HuH-7 (cell line): Measurements from ENCODE around the gene MEIS2.

Source experiments
- DNase-seq: peaks from one replicate; pipeline ENCODE4 v3.0.0; 2011; ENCODE audit warnings: low spot score

Gene MEIS2

DNA sequence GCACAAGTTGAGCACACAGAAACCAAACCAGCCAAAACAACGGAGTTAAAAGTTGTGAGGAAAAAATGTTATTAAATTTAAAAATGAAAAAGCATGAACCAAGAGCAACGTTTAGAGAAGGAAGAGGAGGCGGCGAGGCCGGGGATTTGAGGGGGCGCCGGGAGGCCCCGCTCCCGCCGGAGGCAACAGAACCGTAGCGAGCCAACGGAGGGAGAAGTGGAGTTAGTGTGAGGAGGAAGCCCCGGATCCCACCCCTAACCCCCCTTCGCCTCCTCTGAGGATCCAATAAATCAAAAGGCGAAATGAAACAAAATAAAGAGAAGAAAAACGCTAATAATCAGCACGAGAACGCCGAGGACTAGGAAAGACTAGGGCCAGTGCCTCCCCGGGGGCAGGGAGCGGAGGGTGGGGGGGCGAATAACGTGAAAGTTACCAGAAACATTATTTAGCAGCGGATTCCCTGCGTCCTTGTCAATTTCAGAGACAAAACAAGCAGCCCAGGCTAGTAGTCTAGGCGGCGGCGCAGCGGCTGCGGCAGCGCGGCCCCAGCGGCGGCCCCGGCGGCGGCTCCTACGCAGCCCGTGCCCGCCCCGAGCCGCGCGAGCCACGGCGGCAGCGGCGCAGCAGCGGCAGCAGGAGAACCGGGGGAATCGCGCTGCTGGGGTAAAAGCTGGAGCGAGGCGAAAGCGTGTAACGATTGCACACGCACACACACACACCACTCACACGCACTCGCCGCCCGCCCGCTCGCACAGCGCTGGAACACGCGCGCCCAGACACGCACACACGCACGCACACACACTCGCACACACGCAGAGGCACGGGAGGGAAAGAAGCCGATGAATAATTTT, 1.7 kb downstream of the MEIS2 start:
- DNase-seq, result no peak

- no peak for DNase-seq
Measured at GRCh38 chr15:37097144-37097919, 3.0 kb downstream of the MEIS2 start.

GRCh38 chr15:37096558-37097143, 3.7 kb downstream of the MEIS2 start:
- no peak for DNase-seq

DNA sequence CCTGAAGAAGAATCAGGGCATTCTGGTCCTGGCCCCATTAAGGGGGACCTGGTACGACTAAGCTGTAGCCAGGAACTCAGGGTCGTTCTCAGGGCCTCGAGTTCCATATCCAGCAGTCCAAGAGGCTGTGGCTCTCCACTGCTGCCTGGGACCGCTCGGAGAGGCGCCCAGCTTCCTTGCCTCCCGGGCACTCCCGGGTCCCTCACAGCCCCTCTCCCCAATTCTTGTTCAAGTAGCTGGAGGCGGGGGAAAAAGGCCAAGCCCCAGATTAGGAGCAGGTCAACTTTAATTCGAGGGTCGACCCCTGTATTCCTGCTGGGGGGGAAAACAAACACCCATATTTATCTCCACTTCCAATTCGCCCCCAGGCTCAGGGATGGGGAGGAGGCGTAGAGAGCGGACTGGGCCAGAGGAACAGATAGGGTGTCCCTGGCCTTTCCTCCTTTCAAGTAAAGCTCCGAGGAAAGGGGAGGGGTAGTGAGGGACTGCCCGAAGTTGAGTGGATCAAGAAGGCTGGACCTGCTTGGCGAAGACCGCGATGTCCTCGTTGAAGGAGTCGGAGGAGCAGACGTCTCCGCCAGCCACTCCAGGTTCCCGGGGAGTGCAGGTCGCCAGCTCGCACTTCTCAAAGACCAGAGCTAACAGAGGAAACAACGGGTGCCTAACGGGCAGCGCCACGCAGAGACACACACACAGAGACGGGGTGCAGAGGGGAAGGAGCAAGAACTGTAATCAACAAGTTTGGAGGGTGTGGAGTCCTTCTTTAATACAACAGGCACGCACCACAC, 4.4 kb downstream of the MEIS2 start:
- DNase-seq, result no peak

- DNase-seq, result no peak
Measured at GRCh38 chr15:37094915-37095711, 5.2 kb downstream of the MEIS2 start.

DNA sequence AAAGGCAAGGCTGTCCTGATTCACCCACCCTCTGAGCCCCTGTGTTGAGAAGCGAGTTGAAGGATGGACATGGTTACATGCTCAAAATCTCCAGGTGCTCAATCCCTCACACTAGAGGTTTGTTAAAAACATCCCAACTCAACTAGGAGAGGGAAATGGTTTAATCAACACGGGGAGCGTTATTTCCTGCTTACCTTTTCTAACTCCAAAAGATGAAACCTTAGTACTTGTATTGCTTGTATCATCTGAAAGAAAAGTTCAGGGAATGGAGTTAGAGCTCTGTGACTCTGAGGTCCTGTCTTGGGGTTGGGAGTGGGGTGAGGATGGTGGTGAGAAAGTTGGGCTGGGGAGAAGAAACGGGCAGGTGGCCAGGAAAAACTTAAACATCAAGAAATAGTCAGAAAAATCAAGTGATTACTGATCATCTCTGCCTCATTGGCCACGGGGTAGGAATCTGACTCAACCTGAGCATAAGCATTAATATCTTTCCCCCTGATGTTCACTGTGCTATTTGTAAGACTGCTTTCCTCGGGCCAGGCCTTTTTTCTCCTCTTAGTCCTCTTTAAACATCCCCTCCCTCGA, 5.9 kb downstream of the MEIS2 start:
- no peak for DNase-seq

DNA sequence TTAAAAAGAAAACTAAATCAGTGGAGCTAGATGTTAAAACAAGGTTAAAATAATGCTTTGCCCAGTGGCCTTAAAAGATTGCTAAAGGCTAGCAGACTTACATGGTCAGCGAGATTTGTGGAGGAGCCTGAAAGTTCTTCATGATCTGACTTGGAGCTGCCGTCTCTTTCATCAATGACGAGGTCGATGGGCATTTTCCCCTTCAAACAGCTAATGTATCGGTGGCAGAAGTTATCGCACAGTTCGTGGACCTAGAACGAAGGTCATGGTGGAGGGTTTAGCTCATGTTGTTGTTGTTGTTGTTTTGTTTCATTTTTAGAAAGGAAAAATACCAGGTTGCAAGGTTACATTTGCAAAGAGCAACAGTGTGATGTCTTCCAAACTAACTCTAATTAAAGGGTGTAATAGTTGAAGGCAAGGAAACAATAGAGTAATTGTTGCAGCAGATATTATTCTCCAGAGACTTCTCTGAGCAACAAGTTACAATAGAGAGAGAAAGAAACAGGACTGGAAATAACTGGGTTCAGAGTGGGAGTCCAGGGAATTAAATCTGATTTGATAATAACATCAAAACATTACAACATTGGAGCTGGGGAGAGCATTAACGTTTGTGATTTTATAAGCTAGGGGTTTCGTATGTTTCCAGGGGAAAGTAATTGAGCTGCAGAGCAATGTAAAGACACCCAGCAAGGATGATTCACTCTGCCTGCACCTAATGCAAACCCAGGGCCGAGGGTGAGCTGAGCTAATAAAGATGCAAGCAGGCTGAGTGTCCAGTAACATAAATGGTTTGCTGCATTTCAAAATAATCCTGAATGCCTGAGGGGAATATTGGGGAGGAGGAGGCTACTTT, 6.6 kb downstream of the MEIS2 start:
- DNase-seq, result no peak

- no peak for DNase-seq
Measured at GRCh38 chr15:37090543-37091175, 9.7 kb downstream of the MEIS2 start.

GRCh38 chr15:37088436-37088835, 11.9 kb downstream of the MEIS2 start:
- no peak for DNase-seq

DNA sequence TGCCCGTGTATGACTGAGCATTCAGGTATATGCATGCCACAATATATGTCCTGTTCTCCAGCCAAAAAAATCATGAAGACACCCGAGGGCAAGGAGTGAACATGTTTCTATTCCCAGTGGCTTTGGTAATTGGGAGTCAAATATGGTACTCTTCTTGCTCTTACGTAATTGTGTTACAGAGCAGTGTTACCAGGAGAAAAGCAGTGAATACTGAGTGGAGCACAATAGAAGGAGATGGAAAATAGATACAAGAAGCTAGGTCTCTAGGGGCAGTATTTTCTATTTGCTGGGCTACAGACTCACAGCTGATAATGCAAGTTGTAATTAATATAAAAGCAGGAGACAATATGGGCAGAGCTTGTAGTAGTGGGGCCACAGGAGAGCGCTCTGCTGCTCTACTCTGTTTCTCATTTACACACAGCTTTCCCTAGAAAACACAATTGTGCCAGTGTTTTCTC, 13.2 kb downstream of the MEIS2 start:
- no peak for DNase-seq

DNA sequence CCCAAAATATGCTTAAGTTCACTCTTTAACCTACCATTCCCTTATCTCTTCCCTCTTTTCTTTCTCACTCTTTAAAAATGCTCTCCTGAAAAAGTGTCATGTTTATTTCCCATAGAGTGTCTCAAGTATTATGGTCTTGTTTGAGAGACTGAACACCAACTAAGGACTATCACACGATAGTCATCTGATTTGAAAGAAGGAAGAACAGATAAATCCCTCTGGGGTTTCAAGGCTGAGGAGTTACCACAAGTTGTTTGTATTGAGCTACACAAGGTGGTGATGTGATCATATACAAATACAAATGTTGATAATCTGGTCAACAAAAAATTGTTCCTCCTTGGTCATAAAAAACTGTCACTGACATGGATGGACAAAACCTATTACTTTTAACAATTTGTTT, 13.8 kb downstream of the MEIS2 start:
- no peak for DNase-seq

DNA sequence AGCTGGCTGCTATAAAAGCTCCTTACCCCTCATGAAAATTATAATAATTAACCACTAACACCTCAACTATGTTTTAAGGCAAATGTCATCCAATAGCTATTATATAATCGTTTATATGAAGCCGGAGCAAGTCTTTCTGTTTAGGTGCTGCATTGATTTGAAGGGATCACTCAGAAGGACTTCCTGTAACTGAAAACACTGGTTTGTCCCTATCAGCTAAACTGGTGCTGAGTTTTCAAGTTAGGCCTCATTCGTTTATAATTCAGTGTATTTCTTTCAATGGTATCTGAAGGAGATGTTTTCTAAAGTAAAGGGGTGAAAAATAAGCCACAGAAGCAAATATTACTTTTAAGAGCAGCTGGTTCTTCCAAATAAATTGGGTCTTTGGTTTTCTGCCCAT, 14.2 kb downstream of the MEIS2 start:
- DNase-seq, result no peak

DNA sequence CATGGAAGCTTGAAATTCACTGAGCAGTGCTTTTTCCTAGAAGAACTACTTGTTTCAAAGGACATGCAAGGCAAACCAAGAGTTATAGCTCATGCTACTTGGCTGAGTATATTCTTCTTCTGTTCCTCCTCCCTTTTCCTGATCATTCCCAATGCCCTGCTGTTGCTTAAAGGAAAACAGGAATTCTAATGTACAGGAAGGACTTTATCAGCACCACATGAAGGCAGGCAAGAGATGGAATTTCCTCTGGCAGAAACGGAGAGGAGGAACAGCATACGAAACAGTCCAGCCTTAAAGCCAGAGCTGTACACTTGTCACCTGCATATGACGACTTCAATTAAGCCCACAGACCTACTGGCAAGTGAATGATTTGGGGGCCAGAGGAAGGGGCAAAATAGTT, 15.7 kb downstream of the MEIS2 start:
- DNase-seq, result no peak

DNA sequence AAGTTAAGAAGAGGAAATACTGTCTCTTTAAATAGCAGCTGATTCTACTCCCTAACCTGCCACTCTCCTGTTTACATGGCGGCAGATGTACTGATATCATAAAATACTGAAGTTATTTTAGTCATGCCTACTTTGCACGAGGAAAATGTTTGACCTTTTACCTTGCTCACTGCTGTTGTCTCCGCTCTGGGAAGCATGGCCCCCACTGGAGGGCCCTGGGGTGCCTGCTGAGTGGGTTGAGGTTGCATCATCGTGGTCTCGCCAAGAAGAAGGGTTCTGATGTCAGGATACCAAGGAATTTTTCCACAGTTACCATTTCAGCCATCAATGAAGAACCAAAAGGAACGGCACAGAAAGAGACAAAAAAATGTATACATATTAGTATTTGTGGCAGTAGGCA, 16.7 kb downstream of the MEIS2 start:
- DNase-seq, result no peak

DNA sequence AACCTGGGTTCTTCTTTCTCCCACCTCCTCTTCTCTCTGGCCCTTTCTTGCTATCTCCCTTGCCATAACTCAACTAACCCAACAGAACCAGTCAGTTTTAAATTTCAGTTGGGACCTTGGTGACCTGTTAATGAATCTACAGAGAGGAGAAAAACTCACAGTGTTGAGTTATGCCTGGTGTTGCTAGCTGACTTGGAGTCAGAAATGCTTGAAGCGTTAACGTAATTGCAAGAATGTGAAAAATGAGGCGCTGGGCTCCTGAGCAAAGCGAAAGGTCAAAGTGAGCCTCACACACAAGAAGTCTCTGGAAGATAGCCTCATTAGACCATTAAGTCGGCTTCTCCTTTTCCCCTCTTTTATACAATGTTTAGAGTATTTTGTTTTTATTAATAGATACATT, 18.4 kb downstream of the MEIS2 start:
- DNase-seq, result no peak

DNA sequence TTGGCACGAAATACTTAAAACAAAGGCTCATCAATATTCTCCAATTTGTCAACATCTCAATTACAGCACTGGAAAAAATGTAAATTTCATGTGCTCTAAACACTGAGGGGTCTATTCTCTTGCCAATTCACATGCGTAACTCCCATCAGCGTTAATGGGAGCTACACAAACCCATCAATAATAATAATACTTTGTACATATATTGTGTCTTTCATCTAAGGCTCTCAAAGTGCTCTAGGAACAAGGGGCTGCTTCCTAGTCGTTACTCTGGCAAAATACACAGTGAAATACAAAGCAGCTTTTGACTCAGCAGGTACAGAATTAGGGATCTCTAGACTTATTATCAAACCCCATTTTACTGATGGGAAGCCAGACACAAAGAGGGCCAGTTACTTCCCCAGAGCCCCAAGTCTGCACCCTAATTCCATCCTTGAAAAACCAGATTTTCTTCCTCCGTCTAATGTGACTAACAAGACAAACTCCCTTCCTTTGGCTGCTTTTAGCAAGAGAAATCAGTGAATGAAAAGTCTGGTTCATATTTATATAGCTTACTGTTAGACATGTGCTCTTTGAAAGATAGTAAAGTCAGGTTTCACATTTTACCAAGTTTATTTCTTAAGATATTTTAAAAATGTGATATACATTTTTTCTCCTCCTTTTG, 20.0 kb downstream of the MEIS2 start:
- DNase-seq, result no peak

GRCh38 chr15:37079726-37080125, 20.6 kb downstream of the MEIS2 start:
- DNase-seq, result no peak

GRCh38 chr15:37078566-37078965, 21.8 kb downstream of the MEIS2 start:
- no peak for DNase-seq
